Measurements from ENCODE around the gene SLC7A9.

The SLC7A9 gene

DNA sequence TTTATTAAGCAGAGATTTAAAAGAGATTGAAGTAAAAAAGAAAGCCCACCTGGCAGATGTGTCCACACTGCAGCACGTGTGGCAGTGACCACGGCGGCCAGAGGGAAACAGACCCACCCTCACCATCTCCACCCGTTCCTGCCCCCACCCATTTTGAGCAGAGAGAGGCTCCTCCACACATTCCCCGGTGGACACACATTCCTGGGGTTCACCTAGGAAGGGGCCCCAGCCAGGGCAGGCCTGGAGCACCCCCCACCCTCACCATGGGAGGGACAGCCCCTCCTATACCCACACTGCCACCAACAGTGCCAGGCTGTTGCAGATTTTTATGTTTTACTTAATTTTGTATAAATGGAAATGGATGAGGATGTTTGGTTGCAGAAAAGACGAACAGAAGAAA is 54.9 kb downstream of the SLC7A9 start:
- DNase-seq (ENCODE audit: low read depth in 2 of 2): no peak
- TF ChIP-seq, protein P1, sequence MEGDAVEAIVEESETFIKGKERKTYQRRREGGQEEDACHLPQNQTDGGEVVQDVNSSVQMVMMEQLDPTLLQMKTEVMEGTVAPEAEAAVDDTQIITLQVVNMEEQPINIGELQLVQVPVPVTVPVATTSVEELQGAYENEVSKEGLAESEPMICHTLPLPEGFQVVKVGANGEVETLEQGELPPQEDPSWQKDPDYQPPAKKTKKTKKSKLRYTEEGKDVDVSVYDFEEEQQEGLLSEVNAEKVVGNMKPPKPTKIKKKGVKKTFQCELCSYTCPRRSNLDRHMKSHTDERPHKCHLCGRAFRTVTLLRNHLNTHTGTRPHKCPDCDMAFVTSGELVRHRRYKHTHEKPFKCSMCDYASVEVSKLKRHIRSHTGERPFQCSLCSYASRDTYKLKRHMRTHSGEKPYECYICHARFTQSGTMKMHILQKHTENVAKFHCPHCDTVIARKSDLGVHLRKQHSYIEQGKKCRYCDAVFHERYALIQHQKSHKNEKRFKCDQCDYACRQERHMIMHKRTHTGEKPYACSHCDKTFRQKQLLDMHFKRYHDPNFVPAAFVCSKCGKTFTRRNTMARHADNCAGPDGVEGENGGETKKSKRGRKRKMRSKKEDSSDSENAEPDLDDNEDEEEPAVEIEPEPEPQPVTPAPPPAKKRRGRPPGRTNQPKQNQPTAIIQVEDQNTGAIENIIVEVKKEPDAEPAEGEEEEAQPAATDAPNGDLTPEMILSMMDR (IDR thresholded peaks at IDR 0.05; ENCODE audit: low read depth, low read length): no peak
- no peak overlapping the region for H3K4me3 ChIP-seq (replicated peaks in 1 of 2; ENCODE audit: low read depth in 2 of 2, low read length in 2 of 2)

- TF ChIP-seq, protein P1 (IDR thresholded peaks at IDR 0.05; ENCODE audit: low read depth, low read length): no peak
- no peak overlapping the region for H3K4me3 ChIP-seq (replicated peaks in 1 of 2; ENCODE audit: low read depth in 2 of 2, low read length in 2 of 2)
- DNase-seq (ENCODE audit: low read depth in 2 of 2): no peak
These were observed 55.6 kb downstream of the SLC7A9 start for GRCh38 chr19:32813862-32814425.

GRCh38 chr19:32812571-32812970 is 57.0 kb downstream of the SLC7A9 start:
- no peak for DNase-seq (ENCODE audit: low read depth in 2 of 2)
- no peak overlapping the region for H3K4me3 ChIP-seq (replicated peaks in 1 of 2; ENCODE audit: low read depth in 2 of 2, low read length in 2 of 2)
- TF ChIP-seq, protein P1 (IDR thresholded peaks at IDR 0.05; ENCODE audit: low read depth, low read length): no peak

- no peak overlapping the region for H3K4me3 ChIP-seq (replicated peaks in 1 of 2; ENCODE audit: low read depth in 2 of 2, low read length in 2 of 2)
- no peak for DNase-seq (ENCODE audit: low read depth in 2 of 2)
- TF ChIP-seq, protein P1 (IDR thresholded peaks at IDR 0.05; ENCODE audit: low read depth, low read length): no peak
These were observed 57.5 kb downstream of the SLC7A9 start for GRCh38 chr19:32812036-32812435.

DNA sequence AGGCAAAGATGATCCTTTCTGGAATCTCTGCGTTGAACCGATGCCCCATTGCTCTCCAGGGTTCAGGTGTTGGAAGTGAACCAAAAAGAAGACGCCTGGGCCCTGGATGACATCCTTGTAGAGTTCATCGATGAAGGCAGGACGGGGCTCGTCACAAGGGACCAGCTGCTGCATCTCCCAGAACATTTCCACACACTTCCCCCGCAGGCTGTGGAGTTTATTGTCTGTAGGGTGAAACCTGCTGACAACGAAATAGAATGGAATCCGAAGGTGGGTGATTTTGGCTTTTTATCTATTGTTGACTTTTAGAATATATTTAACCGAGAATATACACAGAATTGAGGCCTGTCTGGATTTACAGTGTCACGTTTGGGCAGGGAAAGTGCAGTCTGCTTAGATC is 58.4 kb downstream of the SLC7A9 start:
- no peak overlapping the region for H3K4me3 ChIP-seq (replicated peaks in 1 of 2; ENCODE audit: low read depth in 2 of 2, low read length in 2 of 2)
- DNase-seq (ENCODE audit: low read depth in 2 of 2): no peak
- TF ChIP-seq, protein P1 (IDR thresholded peaks at IDR 0.05; ENCODE audit: low read depth, low read length): no peak

DNA sequence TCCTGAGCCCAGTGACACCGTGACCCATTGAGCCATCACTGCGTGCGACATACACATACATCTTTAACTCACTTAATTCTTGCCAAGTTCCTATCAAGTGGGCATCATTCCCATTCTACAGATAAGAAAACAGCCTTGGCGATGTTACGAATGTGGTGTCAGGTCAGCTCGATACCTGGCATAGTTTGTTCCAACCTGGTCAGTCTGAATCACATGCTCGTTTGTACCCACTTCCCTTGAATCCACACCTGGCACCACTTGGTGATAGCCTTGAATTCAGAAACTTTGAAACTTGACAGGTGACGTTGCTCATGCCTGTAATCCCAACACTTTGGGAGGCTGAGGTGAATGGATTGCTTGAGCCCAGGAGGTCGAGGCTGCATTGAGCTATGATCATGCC is 59.1 kb downstream of the SLC7A9 start:
- no peak for DNase-seq (ENCODE audit: low read depth in 2 of 2)
- no peak overlapping the region for H3K4me3 ChIP-seq (replicated peaks in 1 of 2; ENCODE audit: low read depth in 2 of 2, low read length in 2 of 2)
- TF ChIP-seq, protein P1 (IDR thresholded peaks at IDR 0.05; ENCODE audit: low read depth, low read length): no peak

DNA sequence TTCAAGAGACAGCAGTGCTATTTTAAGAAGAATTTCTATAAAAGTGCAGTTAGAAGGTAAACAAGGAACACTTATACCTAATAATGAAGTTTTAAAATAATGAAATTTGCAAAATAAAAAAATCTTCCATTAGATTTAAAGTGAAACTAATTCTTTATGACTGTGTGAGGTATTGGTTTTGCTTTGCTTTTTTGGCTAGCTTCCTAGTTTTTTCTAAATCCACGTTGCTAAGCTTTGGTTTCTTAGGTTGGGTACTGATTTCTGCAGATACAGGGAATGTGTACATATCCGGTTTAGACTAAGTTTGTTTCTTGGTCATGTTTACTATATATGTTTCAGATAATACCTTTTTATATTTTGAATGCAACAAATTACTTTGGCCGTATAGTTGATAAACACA is 59.8 kb downstream of the SLC7A9 start:
- DNase-seq (ENCODE audit: low read depth in 2 of 2): no peak
- TF ChIP-seq, protein P1 (IDR thresholded peaks at IDR 0.05; ENCODE audit: low read depth, low read length): no peak
- no peak overlapping the region for H3K4me3 ChIP-seq (replicated peaks in 1 of 2; ENCODE audit: low read depth in 2 of 2, low read length in 2 of 2)
